Measurements from ENCODE around the gene CPN2. TPM values are rescaled to one million over a fixed set of nuclear protein-coding genes. Genes with fewer than 3 reads are reported as not detected.

Gene CPN2
- total and polyA plus RNA-seq, 2 of the 8 experiments (the other 6 are each of a cell fraction or from before 2014, with no cell fraction given), result 0.03 TPM; not detected in 1

- H4K8ac ChIP-seq (ENCODE audit: extremely low read depth, insufficient read depth, low read length), result no peak overlapping the region
- 86% methylated on average over 10 of the region's 10 CpGs; no CpG with 5 or more reads in 1 of the 2 experiments for WGBS, 2 experiments (ENCODE audit: extremely low coverage in 1 of 2, insufficient coverage in 1 of 2, insufficient read length in 1 of 2, insufficient replicate concordance in 2 of 2, low coverage in 1 of 2, low lambda C conversion rate in 2 of 2, missing lambda C conversion rate in 1 of 2)
- H2AFZ ChIP-seq (ENCODE audit: low read length), result no peak overlapping the region
- H2BK120ac ChIP-seq (replicated peaks; ENCODE audit: low read depth, low read length), result no peak overlapping the region
- H3K27ac ChIP-seq (ENCODE audit: low read depth, low read length), result no peak overlapping the region
- H3K4ac ChIP-seq (replicated peaks; ENCODE audit: insufficient read length, low read depth, low read length), result no peak overlapping the region
- H2BK15ac ChIP-seq (ENCODE audit: low read length), result no peak overlapping the region
- no peak overlapping the region; the same call in 1 of the 2 replicates for H2BK5ac ChIP-seq (ENCODE audit: low read depth, low read length)
- H3K36me3 ChIP-seq (ENCODE audit: control insufficient read depth in 2 of 4, insufficient read depth in 4 of 4, low read length in 3 of 4), result no peaks in the 10 kb centered on the region; a peak in 1 of 8 replicates
- no peak for FAIRE-seq
- peaks cover 0 to 15% of the 10 kb centered on the region in 2 experiments for H4K20me1 ChIP-seq (replicated peaks in 1 of 2; ENCODE audit: control insufficient read depth in 1 of 2, insufficient read depth in 2 of 2, low read length in 2 of 2)
- H3K4me2 ChIP-seq (ENCODE audit: insufficient read depth in 1 of 2, low read depth in 2 of 2, low read length in 2 of 2), result no peak overlapping the region
- no peak overlapping the region for H3K14ac ChIP-seq (ENCODE audit: insufficient read length)
- no peak overlapping the region for H2BK12ac ChIP-seq (ENCODE audit: low read depth, low read length)
- peaks cover 0 to 2% (median 0%) of the 10 kb centered on the region in 4 experiments; a peak in 3 of 7 replicates for H3K4me1 ChIP-seq (replicated peaks in 1 of 4; ENCODE audit: control insufficient read depth in 3 of 4, insufficient read depth in 4 of 4, low read length in 3 of 4)
- no peak for DNase-seq (ENCODE audit: low read depth in 1 of 2, low spot score in 2 of 2)
- POLR2A ChIA-PET (ENCODE audit: partially characterized antibody), result interaction anchor here (1.5 kb wide), 1 partner anchor 67 kb away, joined by 3 read pairs; no protein-coding TSS in a partner anchor
- no peak overlapping the region for H3K56ac ChIP-seq (replicated peaks; ENCODE audit: insufficient read length, low read depth, low read length)
- no peak overlapping the region for H4K5ac ChIP-seq (ENCODE audit: insufficient read length, low read depth, low read length)
- peak overlapping the region; percentile 7 for H4K91ac ChIP-seq (replicated peaks; ENCODE audit: insufficient read length, low read length)
- H2AK5ac ChIP-seq (ENCODE audit: low read depth, low read length), result no peak overlapping the region
- TF ChIP-seq SIX5 (IDR thresholded peaks at IDR 0.05; ENCODE audit: low read depth, low read length) (no peak), POLR2A (IDR thresholded peaks at IDR 0.05; ENCODE audit: control extremely low read depth in 1 of 2, low read depth in 2 of 2, low read length in 2 of 2) (no peak), JUND (IDR thresholded peaks at IDR 0.05; ENCODE audit: low read length) (no peak), CBX5 (IDR thresholded peaks at IDR 0.05; ENCODE audit: low read depth, low read length) (no peak)
- H3K23me2 ChIP-seq (ENCODE audit: low read depth, low read length), result peaks cover 20% of the 10 kb centered on the region
- no peak overlapping the region for H3K23ac ChIP-seq (ENCODE audit: insufficient read length)
- no peak overlapping the region for H3K18ac ChIP-seq (ENCODE audit: extremely low read depth, low read length)
- peaks cover 0 to 13% of the 10 kb centered on the region in 2 experiments; a peak in 1 of 4 replicates for H3K9me3 ChIP-seq (ENCODE audit: insufficient read depth in 2 of 2, low read depth in 1 of 2, low read length in 1 of 2)
- H3K79me1 ChIP-seq (ENCODE audit: low read depth, low read length), result peaks cover 10% of the 10 kb centered on the region
- no peaks in the 10 kb centered on the region for H3K79me2 ChIP-seq (ENCODE audit: control insufficient read depth in 1 of 2, insufficient read depth in 2 of 2, low read length in 2 of 2)
- CTCF ChIA-PET (ENCODE audit: partially characterized antibody), result interaction anchor here (0.7 to 2.4 kb wide), 8 partner anchors 9 to 547 kb away, joined by 3 to 37 read pairs (median 4); no protein-coding TSS in a partner anchor
- H2BK20ac ChIP-seq (ENCODE audit: low read length), result no peak overlapping the region
- H3K27me3 ChIP-seq (replicated peaks in 1 of 4; ENCODE audit: control insufficient read depth in 3 of 4, extremely low read depth in 1 of 4, insufficient read depth in 3 of 4, low read length in 3 of 4), result peaks cover 0 to 24% (median 17%) of the 10 kb centered on the region in 4 experiments; a peak in 5 of 7 replicates
- no peak overlapping the region for H3K9ac ChIP-seq (replicated peaks in 1 of 4; ENCODE audit: extremely low read depth in 1 of 4, low read depth in 3 of 4, low read length in 3 of 4)
- H3K4me3 ChIP-seq (ENCODE audit: extremely low read depth in 1 of 4, insufficient read depth in 2 of 4, low read depth in 3 of 4, low read length in 4 of 4), result no peak overlapping the region
These were observed 21.0 kb downstream of the CPN2 start for GRCh38 chr3:194330160-194330559.

Measured in H1 (cell line).